A549 (cell line): ENCODE results near the gene NCBP3. TPM values are rescaled to one million over a fixed set of nuclear protein-coding genes. Genes with fewer than 3 reads are reported as not detected.

Source experiments
- ATAC-seq, 2 experiments: fragments of 200-7000 bp in 1 of 2; fragments of >200 bp in 1 of 2; cut with Nextera tagmentation in 1 of 2; cut with Tn5 transposase in 1 of 2; 3 replicates each; pipeline versions ENCODE4 v1.8.0 to v1.9.1; 2018 to 2020; ENCODE audit warnings: mild to moderate bottlenecking in 1 of 2, moderate library complexity in 1 of 2
- CTCF ChIA-PET: fragments of 300-600 bp; sonication (Branson Sonifier 250); formaldehyde crosslinking; extraction: SDS; loops from one replicate; lab custom pipeline; 2021; ENCODE audit warnings: antibody characterized with exemption, inconsistent platforms; lab: Yijun Ruan, JAX
- POLR2A ChIA-PET: fragments of 350-600 bp; formaldehyde crosslinking; extraction: SDS; loops from one replicate; lab custom pipeline; 2021; ENCODE audit warnings: antibody characterized with exemption, inconsistent platforms; lab: Yijun Ruan, JAX
- DNase-seq, 2 experiments: peaks; one replicate each; pipeline versions ENCODE4 v3.0.0 to v3.0.0-alpha.2; 2011 to 2016; ENCODE audit warnings: low read depth in 1 of 2, low spot score in 1 of 2
- FAIRE-seq: peaks from 2 replicates; lab custom pipeline; 2011; peaks lifted over from hg19 to GRCh38; lab: Jason Lieb, UNC
- H3K27ac ChIP-seq, 2 experiments: fragments of >200 bp; sonication (Bioruptor Twin); formaldehyde crosslinking; 3 replicates each; pipeline ENCODE4 v1.5.1; 2016 to 2017
- H3K4me1 ChIP-seq: fragments of >200 bp; sonication (Bioruptor Twin); formaldehyde crosslinking; 3 replicates; pipeline ENCODE4 v1.6.1; 2016
- H3K4me2 ChIP-seq: fragments of >200 bp; sonication (Bioruptor Twin); formaldehyde crosslinking; 3 replicates; pipeline ENCODE4 v1.6.1; 2016
- H3K4me3 ChIP-seq: fragments of >200 bp; sonication (Bioruptor Twin); formaldehyde crosslinking; 3 replicates; pipeline ENCODE4 v1.5.1; 2016
- H3K9me3 ChIP-seq: fragments of >200 bp; sonication (Bioruptor Twin); formaldehyde crosslinking; 3 replicates; pipeline ENCODE4 v1.6.1; 2016
- CBX8 ChIP-seq: fragments of 200-600 bp; sonication (generic); IDR thresholded peaks from 2 replicates; pipeline ENCODE4 v1.6.1; 2016
- CEBPB ChIP-seq, 2 experiments: fragments of >200 bp in 1 of 2; sonication (Bioruptor Twin) in 1 of 2; formaldehyde crosslinking in 1 of 2; IDR thresholded peaks; 2 replicates each; pipeline ENCODE4 v1.6.1; 2012 to 2016
- CHD2 ChIP-seq: fragments of 150-350 bp; IDR thresholded peaks from 2 replicates; pipeline ENCODE4 v1.6.1; 2014; ENCODE audit warnings: low read length; ENCODE audit not compliant: partially characterized antibody
- CHD4 ChIP-seq: fragments of 200-600 bp; sonication (generic); IDR thresholded peaks from 2 replicates; pipeline ENCODE4 v1.6.1; 2016; ENCODE audit warnings: antibody characterized with exemption, mild to moderate bottlenecking, borderline replicate concordance
- EHF ChIP-seq: fragments of 250-450 bp; sonication (Bioruptor Pico); IDR thresholded peaks from 2 replicates; pipeline ENCODE4 v1.5.0; 2020; ENCODE audit warnings: mild to moderate bottlenecking
- ESRRA ChIP-seq: fragments of 150-350 bp; IDR thresholded peaks from 2 replicates; pipeline ENCODE4 v1.6.1; 2014; ENCODE audit warnings: mild to moderate bottlenecking, low read length, borderline replicate concordance
- FOXS1 ChIP-seq: fragments of 250-450 bp; sonication (Bioruptor Pico); IDR thresholded peaks from 2 replicates; pipeline ENCODE4 v1.5.0; 2020; ENCODE audit warnings: mild to moderate bottlenecking, moderate library complexity
- HDAC2 ChIP-seq: fragments of 200-600 bp; sonication (generic); IDR thresholded peaks from 2 replicates; pipeline ENCODE4 v1.6.1; 2016
- NPAS2 ChIP-seq: fragments of 250-450 bp; sonication (Bioruptor Pico); IDR thresholded peaks from 2 replicates; pipeline ENCODE4 v1.8.0; 2022; ENCODE audit warnings: mild to moderate bottlenecking, moderate library complexity, borderline replicate concordance
- PHF8 ChIP-seq: fragments of 200-600 bp; sonication (generic); IDR thresholded peaks from 2 replicates; pipeline ENCODE4 v1.6.1; 2016; ENCODE audit warnings: low read depth, mild to moderate bottlenecking, antibody characterized with exemption, moderate library complexity, borderline replicate concordance
- RARB ChIP-seq: fragments of 250-450 bp; sonication (Bioruptor Pico); IDR thresholded peaks from 2 replicates; pipeline ENCODE4 v1.8.0; 2021; ENCODE audit warnings: mild to moderate bottlenecking, moderate library complexity
- RFX5 ChIP-seq: fragments of 450-650 bp; IDR thresholded peaks from 2 replicates; pipeline ENCODE4 v1.7.1; 2014; ENCODE audit warnings: antibody characterized with exemption, mild to moderate bottlenecking, moderate library complexity
- TFCP2L1 ChIP-seq: fragments of 250-450 bp; sonication (Bioruptor Pico); IDR thresholded peaks from 2 replicates; pipeline ENCODE4 v1.5.0; 2021; ENCODE audit warnings: mild to moderate bottlenecking
- ZC3H11A ChIP-seq: fragments of 450-650 bp; IDR thresholded peaks from 2 replicates; pipeline ENCODE4 v1.6.1; 2014; ENCODE audit warnings: antibody characterized with exemption, mild to moderate bottlenecking
- ZFP36 ChIP-seq: fragments of 450-650 bp; IDR thresholded peaks from 2 replicates; pipeline ENCODE4 v1.6.1; 2014; ENCODE audit warnings: borderline replicate concordance; ENCODE audit not compliant: partially characterized antibody
- ZNF302 ChIP-seq: fragments of 250-450 bp; sonication (Bioruptor Pico); IDR thresholded peaks from 2 replicates; pipeline ENCODE4 v1.9.0; 2021; ENCODE audit warnings: inconsistent platforms, mild to moderate bottlenecking, moderate library complexity
- WGBS: methylation state at CpG from one replicate; pipeline ENCODE4 v1.1.6; 2017; ENCODE audit errors: missing lambda C conversion rate; 5-methylcytosine and 5-hydroxymethylcytosine counted together
- polyA plus RNA-seq, 4 experiments: library from polyadenylated mRNA; depleted of rRNA in 3 of 4; stranded (reverse); fragments of >200 nt; fragmentation: RNase III in 1 of 4; extraction: RNeasy Plus Mini Kit Qiagen cat#74134 plus additional on column Dnase treatment in 1 of 4; gene quantifications; 2 replicates in 3 of 4; 3 replicates in 1 of 4; pipeline ENCODE4 v1.2.3, GENCODE V29; 2011 to 2017
- TF ChIP-seq, protein P1 (sequence below): fragments of 450-650 bp; IDR thresholded peaks from 2 replicates; pipeline ENCODE4 v1.6.1; 2014; ENCODE audit warnings: antibody characterized with exemption
- TF ChIP-seq, protein P2 (sequence below): IDR thresholded peaks from 2 replicates; pipeline ENCODE4 v1.6.1; 2012
- TF ChIP-seq, protein P3 (sequence below): fragments of 200-600 bp; sonication (generic); IDR thresholded peaks from 2 replicates; pipeline ENCODE4 v1.6.1; 2016; ENCODE audit warnings: antibody characterized with exemption, mild to moderate bottlenecking, moderate library complexity
- TF ChIP-seq, protein P4 (sequence below): IDR thresholded peaks from 2 replicates; pipeline ENCODE4 v1.6.1; 2012; ENCODE audit warnings: low read depth, borderline replicate concordance

Gene NCBP3
- polyA plus RNA-seq, 2 of the 4 experiments (the other 2 are of a cell fraction) = 32.7 to 36.6 TPM

DNA sequence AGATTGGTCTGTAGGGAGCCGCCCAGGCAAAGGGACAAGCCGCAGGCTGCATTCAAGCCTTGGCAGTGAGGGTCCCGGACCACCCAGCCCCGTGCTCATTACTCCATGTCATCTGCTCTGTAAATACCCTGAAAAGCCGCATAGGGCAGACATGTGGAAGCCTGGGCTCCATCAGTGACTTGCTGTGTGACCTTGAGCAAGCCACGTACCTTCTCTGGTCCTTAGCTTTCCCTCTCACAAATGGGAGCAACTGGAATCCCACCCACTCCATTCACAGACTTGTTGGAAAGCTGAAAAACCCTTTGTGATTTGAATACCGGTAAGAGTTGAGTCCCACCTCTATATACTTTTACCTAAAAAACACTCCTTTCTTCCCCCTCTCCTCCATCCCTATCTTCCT, 34.9 kb upstream of the NCBP3 start:
- no peak for DNase-seq
- TF ChIP-seq, protein P1, sequence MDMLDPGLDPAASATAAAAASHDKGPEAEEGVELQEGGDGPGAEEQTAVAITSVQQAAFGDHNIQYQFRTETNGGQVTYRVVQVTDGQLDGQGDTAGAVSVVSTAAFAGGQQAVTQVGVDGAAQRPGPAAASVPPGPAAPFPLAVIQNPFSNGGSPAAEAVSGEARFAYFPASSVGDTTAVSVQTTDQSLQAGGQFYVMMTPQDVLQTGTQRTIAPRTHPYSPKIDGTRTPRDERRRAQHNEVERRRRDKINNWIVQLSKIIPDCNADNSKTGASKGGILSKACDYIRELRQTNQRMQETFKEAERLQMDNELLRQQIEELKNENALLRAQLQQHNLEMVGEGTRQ = no peak
- TF ChIP-seq CHD4 = no peak
- no peak for TF ChIP-seq FOXS1 (CRISPR knock-in tag)
- TF ChIP-seq, protein P2, sequence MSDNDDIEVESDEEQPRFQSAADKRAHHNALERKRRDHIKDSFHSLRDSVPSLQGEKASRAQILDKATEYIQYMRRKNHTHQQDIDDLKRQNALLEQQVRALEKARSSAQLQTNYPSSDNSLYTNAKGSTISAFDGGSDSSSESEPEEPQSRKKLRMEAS = no peak
- TF ChIP-seq ZFP36 = peak; percentile 33
- TF ChIP-seq, protein P3, sequence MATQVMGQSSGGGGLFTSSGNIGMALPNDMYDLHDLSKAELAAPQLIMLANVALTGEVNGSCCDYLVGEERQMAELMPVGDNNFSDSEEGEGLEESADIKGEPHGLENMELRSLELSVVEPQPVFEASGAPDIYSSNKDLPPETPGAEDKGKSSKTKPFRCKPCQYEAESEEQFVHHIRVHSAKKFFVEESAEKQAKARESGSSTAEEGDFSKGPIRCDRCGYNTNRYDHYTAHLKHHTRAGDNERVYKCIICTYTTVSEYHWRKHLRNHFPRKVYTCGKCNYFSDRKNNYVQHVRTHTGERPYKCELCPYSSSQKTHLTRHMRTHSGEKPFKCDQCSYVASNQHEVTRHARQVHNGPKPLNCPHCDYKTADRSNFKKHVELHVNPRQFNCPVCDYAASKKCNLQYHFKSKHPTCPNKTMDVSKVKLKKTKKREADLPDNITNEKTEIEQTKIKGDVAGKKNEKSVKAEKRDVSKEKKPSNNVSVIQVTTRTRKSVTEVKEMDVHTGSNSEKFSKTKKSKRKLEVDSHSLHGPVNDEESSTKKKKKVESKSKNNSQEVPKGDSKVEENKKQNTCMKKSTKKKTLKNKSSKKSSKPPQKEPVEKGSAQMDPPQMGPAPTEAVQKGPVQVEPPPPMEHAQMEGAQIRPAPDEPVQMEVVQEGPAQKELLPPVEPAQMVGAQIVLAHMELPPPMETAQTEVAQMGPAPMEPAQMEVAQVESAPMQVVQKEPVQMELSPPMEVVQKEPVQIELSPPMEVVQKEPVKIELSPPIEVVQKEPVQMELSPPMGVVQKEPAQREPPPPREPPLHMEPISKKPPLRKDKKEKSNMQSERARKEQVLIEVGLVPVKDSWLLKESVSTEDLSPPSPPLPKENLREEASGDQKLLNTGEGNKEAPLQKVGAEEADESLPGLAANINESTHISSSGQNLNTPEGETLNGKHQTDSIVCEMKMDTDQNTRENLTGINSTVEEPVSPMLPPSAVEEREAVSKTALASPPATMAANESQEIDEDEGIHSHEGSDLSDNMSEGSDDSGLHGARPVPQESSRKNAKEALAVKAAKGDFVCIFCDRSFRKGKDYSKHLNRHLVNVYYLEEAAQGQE = no peak
- TF ChIP-seq TFCP2L1 (CRISPR knock-in tag) = no peak

DNA sequence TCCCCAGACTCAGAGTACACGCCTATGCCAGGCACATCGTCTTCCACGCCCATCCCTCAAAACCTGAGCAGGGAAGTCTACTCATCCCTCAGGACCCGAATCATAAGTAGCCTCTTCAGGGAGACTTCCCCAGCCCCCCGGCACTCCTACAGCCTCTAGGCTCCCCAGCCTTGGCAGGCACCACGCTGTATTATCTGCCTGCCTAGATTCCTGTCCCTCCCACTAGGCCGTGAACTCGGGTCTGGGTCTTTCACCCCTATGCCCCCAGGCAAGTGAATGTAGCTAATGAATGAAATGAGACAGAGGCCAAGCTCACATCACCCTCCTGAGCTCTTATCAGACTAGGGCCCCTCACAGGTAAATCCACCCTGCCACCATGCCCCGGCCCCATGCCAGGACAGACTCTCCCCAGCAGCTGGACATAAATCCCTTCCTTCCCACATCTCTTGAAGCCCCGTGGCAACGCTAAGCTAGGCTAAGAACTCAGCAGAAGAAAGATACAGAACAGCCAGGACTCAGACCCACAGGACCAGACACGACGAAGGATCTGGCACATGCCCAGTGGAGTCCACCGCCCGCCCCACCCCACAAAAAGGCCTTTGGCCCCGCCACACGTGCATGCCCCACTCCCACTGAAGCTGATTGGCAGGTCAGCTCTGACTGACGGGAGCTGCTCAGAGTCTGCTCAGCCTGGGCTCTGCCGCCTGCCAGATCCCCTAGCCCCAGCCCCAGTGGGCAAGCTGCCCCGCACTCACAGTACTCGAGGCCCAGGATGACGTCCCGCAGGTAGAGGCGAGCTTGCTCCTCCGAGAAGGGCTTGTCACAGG, 33.8 kb upstream of the NCBP3 start:
- ChIA-PET POLR2A (interaction anchor here (1.1 kb wide), 1 partner anchor 10 kb away, joined by 3 read pairs; no protein-coding TSS in a partner anchor), CTCF (interaction anchor here (0.6 to 11.0 kb wide), 12 partner anchors 10 to 171 kb away, joined by 3 to 101 read pairs (median 4); partner anchors contain the start of gene NCBP3)
- peak in 1 of 2 experiments; percentile 10; a peak in 1 of 6 replicates for ATAC-seq
- no peak overlapping the region for H3K4me2 ChIP-seq
- no peaks in the 10 kb centered on the region for H3K9me3 ChIP-seq
- H3K27ac ChIP-seq = no peak overlapping the region
- H3K4me1 ChIP-seq = no peaks in the 10 kb centered on the region
- WGBS = 95% methylated on average over 20 of the region's 25 CpGs
- no peak for FAIRE-seq
- TF ChIP-seq ESRRA (no peak), NPAS2 (no peak), ZNF302 (CRISPR knock-in tag) (no peak), HDAC2 (no peak), RARB (CRISPR knock-in tag) (no peak), RFX5 (no peak), CEBPB (IDR thresholded peaks at IDR 0.05) (no peak), EHF (CRISPR knock-in tag) (no peak), CHD2 (no peak), PHF8 (no peak), CBX8 (no peak), ZC3H11A (no peak)
- TF ChIP-seq, protein P4, sequence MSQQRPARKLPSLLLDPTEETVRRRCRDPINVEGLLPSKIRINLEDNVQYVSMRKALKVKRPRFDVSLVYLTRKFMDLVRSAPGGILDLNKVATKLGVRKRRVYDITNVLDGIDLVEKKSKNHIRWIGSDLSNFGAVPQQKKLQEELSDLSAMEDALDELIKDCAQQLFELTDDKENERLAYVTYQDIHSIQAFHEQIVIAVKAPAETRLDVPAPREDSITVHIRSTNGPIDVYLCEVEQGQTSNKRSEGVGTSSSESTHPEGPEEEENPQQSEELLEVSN = no peak
- TF ChIP-seq, all 56 proteins: peak for 0
- no peak for DNase-seq
- H3K4me3 ChIP-seq = no peak overlapping the region

More for the DNA sequence above, 34.9 kb upstream of the NCBP3 start:
- H3K4me1 ChIP-seq = peaks cover 5% of the 10 kb centered on the region
- FAIRE-seq (no peak), ATAC-seq (no peak)
- no peak overlapping the region for H3K4me2 ChIP-seq
- CTCF ChIA-PET = interaction anchor here (0.5 to 11.0 kb wide), 5 partner anchors 9 to 155 kb away, joined by 3 to 101 read pairs (median 11); no protein-coding TSS in a partner anchor
- WGBS = 83% methylated on average over 7 of the region's 7 CpGs
- H3K9me3 ChIP-seq = no peaks in the 10 kb centered on the region
- POLR2A ChIA-PET = no interaction called here
- no peak overlapping the region for H3K27ac ChIP-seq
- H3K4me3 ChIP-seq = no peak overlapping the region
